ENCODE results near the gene NR6A1.

- TF ChIP-seq, protein P1, sequence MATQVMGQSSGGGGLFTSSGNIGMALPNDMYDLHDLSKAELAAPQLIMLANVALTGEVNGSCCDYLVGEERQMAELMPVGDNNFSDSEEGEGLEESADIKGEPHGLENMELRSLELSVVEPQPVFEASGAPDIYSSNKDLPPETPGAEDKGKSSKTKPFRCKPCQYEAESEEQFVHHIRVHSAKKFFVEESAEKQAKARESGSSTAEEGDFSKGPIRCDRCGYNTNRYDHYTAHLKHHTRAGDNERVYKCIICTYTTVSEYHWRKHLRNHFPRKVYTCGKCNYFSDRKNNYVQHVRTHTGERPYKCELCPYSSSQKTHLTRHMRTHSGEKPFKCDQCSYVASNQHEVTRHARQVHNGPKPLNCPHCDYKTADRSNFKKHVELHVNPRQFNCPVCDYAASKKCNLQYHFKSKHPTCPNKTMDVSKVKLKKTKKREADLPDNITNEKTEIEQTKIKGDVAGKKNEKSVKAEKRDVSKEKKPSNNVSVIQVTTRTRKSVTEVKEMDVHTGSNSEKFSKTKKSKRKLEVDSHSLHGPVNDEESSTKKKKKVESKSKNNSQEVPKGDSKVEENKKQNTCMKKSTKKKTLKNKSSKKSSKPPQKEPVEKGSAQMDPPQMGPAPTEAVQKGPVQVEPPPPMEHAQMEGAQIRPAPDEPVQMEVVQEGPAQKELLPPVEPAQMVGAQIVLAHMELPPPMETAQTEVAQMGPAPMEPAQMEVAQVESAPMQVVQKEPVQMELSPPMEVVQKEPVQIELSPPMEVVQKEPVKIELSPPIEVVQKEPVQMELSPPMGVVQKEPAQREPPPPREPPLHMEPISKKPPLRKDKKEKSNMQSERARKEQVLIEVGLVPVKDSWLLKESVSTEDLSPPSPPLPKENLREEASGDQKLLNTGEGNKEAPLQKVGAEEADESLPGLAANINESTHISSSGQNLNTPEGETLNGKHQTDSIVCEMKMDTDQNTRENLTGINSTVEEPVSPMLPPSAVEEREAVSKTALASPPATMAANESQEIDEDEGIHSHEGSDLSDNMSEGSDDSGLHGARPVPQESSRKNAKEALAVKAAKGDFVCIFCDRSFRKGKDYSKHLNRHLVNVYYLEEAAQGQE (IDR thresholded peaks at IDR 0.05; ENCODE audit: insufficient replicate concordance, low read depth): no peak
- TF ChIP-seq CTCF (IDR thresholded peaks at IDR 0.05; ENCODE audit: insufficient read depth, low read length) (no peak), POLR2AphosphoS5 (IDR thresholded peaks at IDR 0.05; ENCODE audit: low read depth) (no peak), GABPA (IDR thresholded peaks at IDR 0.05; ENCODE audit: low read depth) (no peak), SPI1 (IDR thresholded peaks at IDR 0.05; ENCODE audit: borderline replicate concordance, low read depth) (no peak)
Observed at GRCh38 chr9:124485201-124485600, 285.9 kb downstream of the NR6A1 start.

Data from HL-60 (cell line).